ENCODE results near the gene OR2J1. TPM values are rescaled to one million over a fixed set of nuclear protein-coding genes. Genes with fewer than 3 reads are reported as not detected.

The OR2J1 gene
- total RNA-seq, 2 experiments from 2014 or later = not detected

DNA sequence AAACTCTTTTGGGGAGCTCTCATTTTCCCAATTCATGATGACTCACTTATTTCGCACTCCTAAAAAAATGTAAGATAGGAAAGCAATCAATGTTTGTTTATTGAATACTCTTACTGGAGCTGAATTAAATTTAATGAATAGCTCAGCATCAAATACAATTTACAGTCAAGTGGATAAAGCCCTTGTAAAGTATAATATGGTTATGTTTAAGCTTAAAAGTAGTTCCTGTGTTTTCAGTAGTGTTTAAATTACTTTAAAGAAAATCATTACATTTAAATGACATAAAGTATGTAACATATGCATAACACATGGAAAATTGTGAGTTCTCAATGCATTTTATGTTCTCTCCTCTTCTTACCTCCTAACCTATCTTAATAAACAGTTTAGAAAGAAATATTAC, 12.1 kb upstream of the OR2J1 start, which contains the start of gene OR2B3:
OR2B3 (minus strand) TSS at position 101 of the 400 bp plus-strand sequence; CDS start at position 36, 65 bp downstream.
- H3K27me3 Mint-ChIP-seq = peaks cover 59% of the 10 kb centered on the region
- H3K4me3 Mint-ChIP-seq = no peak within 1 kb of the TSS
- Histone ChIP-seq H3K27me3 (ENCODE audit: control insufficient read depth in 1 of 2, insufficient read depth in 2 of 2, low read length in 2 of 2) (peaks cover under 1 to 3% of the 10 kb centered on the region in 2 experiments), H3K9me3 (ENCODE audit: control insufficient read depth in 1 of 2, insufficient read depth in 1 of 2, low read length in 2 of 2) (no peaks in the 10 kb centered on the region), H3K4me1 (ENCODE audit: insufficient read depth, low read length) (no peaks in the 10 kb centered on the region), H3K4me3 (ENCODE audit: low read length) (no peak within 1 kb of the TSS), H3K27ac (ENCODE audit: low read depth in 1 of 2, low read length in 2 of 2) (no peak within 1 kb of the TSS), H3K36me3 (ENCODE audit: insufficient read depth, low read length) (no peaks in the 10 kb centered on the region)
- intact Hi-C loops (cut with DNase I, micrococcal nuclease) = no loop called here
- H3K9me3 Mint-ChIP-seq = no peaks in the 10 kb centered on the region
- TF ChIP-seq, protein P1, sequence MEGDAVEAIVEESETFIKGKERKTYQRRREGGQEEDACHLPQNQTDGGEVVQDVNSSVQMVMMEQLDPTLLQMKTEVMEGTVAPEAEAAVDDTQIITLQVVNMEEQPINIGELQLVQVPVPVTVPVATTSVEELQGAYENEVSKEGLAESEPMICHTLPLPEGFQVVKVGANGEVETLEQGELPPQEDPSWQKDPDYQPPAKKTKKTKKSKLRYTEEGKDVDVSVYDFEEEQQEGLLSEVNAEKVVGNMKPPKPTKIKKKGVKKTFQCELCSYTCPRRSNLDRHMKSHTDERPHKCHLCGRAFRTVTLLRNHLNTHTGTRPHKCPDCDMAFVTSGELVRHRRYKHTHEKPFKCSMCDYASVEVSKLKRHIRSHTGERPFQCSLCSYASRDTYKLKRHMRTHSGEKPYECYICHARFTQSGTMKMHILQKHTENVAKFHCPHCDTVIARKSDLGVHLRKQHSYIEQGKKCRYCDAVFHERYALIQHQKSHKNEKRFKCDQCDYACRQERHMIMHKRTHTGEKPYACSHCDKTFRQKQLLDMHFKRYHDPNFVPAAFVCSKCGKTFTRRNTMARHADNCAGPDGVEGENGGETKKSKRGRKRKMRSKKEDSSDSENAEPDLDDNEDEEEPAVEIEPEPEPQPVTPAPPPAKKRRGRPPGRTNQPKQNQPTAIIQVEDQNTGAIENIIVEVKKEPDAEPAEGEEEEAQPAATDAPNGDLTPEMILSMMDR (IDR thresholded peaks at IDR 0.05) = no peak
- no peak for DNase-seq
- ATAC-seq (ENCODE audit: poor library complexity) = no peak
- CTCF ChIA-PET = no interaction called here
- POLR2A ChIA-PET = no interaction called here
- no peaks in the 10 kb centered on the region for H3K36me3 Mint-ChIP-seq (ENCODE audit: low read depth)
- no peaks in the 10 kb centered on the region for H3K4me1 Mint-ChIP-seq (ENCODE audit: low read depth)
- H3K27ac Mint-ChIP-seq = no peak within 1 kb of the TSS

DNA sequence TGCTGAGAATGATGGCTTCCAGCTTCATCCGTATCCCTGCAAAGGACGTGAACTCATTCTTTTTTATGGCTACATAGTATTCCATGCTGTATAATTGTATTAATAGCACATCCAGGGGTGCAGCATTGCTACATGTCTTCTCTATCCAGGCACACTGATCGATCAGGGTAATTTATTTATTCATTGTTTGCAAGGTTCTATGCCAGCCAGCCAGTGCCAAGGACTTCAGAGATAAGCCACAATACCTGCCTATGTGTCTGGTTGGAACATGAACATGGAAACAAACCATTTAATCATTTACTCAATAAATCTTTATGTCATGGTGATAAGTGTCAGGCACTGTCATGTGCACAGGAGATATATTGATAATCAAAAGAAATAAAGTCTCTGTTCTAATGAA, 6.3 kb upstream of the OR2J1 start:
- CTCF ChIA-PET = no interaction called here
- H3K27me3 Mint-ChIP-seq = peaks cover 69% of the 10 kb centered on the region

DNA sequence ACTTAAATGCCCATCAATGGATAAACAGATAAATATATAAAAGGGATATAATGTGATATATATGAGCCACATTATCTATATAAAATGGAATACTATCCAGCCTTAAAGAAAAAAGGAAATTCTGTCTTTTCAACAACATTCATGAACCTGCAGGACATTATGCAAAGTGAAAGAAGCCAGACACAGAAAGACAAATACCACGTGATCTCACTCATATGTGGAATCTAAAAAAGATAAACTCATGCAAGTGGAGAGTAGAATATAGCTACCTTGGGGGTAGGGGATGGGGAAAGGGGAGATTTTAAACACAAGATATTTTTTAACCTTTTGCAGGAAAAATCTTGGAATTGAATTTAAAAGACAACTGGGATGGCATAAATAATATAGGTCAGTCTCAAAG, 1.5 kb upstream of the OR2J1 start:
- intact Hi-C loops (cut with DNase I, micrococcal nuclease) = no loop called here
- no peaks in the 10 kb centered on the region for H3K4me1 Mint-ChIP-seq (ENCODE audit: low read depth)
- H3K27ac Mint-ChIP-seq = no peak overlapping the region
- H3K36me3 Mint-ChIP-seq (ENCODE audit: low read depth) = no peaks in the 10 kb centered on the region
- ChIA-PET POLR2A (no interaction called here), CTCF (no interaction called here)
- Histone ChIP-seq H3K4me3 (ENCODE audit: low read length) (no peak overlapping the region), H3K4me1 (ENCODE audit: insufficient read depth, low read length) (no peaks in the 10 kb centered on the region), H3K27me3 (ENCODE audit: control insufficient read depth in 1 of 2, insufficient read depth in 2 of 2, low read length in 2 of 2) (peaks cover 0 to 6% of the 10 kb centered on the region in 2 experiments), H3K9me3 (ENCODE audit: control insufficient read depth in 1 of 2, insufficient read depth in 1 of 2, low read length in 2 of 2) (no peaks in the 10 kb centered on the region), H3K36me3 (ENCODE audit: insufficient read depth, low read length) (no peaks in the 10 kb centered on the region), H3K27ac (ENCODE audit: low read depth in 1 of 2, low read length in 2 of 2) (no peak overlapping the region)
- DNase-seq (no peak), ATAC-seq (ENCODE audit: poor library complexity) (no peak)
- H3K4me3 Mint-ChIP-seq = no peak overlapping the region
- peaks cover 69% of the 10 kb centered on the region for H3K27me3 Mint-ChIP-seq
- TF ChIP-seq, protein P1 (IDR thresholded peaks at IDR 0.05) = no peak
- no peaks in the 10 kb centered on the region for H3K9me3 Mint-ChIP-seq

More for the DNA sequence above, 6.3 kb upstream of the OR2J1 start:
- H3K4me1 Mint-ChIP-seq (ENCODE audit: low read depth) = no peaks in the 10 kb centered on the region
- H3K9me3 Mint-ChIP-seq = no peaks in the 10 kb centered on the region
- no peak overlapping the region for H3K4me3 Mint-ChIP-seq
- POLR2A ChIA-PET = no interaction called here
- Histone ChIP-seq H3K4me1 (ENCODE audit: insufficient read depth, low read length) (no peaks in the 10 kb centered on the region), H3K4me3 (ENCODE audit: low read length) (no peak overlapping the region), H3K27me3 (ENCODE audit: control insufficient read depth in 1 of 2, insufficient read depth in 2 of 2, low read length in 2 of 2) (peaks cover 0 to 6% of the 10 kb centered on the region in 2 experiments), H3K27ac (ENCODE audit: low read depth in 1 of 2, low read length in 2 of 2) (no peak overlapping the region), H3K36me3 (ENCODE audit: insufficient read depth, low read length) (no peaks in the 10 kb centered on the region), H3K9me3 (ENCODE audit: control insufficient read depth in 1 of 2, insufficient read depth in 1 of 2, low read length in 2 of 2) (no peaks in the 10 kb centered on the region)
- H3K36me3 Mint-ChIP-seq (ENCODE audit: low read depth) = no peaks in the 10 kb centered on the region
- no peak overlapping the region for H3K27ac Mint-ChIP-seq
- no peak for DNase-seq
- intact Hi-C loops (cut with DNase I, micrococcal nuclease) = no loop called here
- TF ChIP-seq, protein P1 (IDR thresholded peaks at IDR 0.05) = no peak
- no peak for ATAC-seq (ENCODE audit: poor library complexity)
